ENCODE data around the gene PCNT. TPM values are rescaled to one million over a fixed set of nuclear protein-coding genes. Genes with fewer than 3 reads are reported as not detected.
"Not testable (repeated sequence)": the region's sequence is repeated elsewhere in the genome, so short reads cannot be mapped to it uniquely, and the experiment has no call there.

Gene PCNT
- total RNA-seq, 1 donor from 2014 or later: 15.9 TPM

- DNase-seq (ENCODE audit: low spot score): no peak
These were observed 124.2 kb downstream of the PCNT start for GRCh38 chr21:46448108-46448507.

GRCh38 chr21:46448855-46449254, 124.9 kb downstream of the PCNT start:
- not testable (repeated sequence) for DNase-seq (ENCODE audit: low spot score)

DNA sequence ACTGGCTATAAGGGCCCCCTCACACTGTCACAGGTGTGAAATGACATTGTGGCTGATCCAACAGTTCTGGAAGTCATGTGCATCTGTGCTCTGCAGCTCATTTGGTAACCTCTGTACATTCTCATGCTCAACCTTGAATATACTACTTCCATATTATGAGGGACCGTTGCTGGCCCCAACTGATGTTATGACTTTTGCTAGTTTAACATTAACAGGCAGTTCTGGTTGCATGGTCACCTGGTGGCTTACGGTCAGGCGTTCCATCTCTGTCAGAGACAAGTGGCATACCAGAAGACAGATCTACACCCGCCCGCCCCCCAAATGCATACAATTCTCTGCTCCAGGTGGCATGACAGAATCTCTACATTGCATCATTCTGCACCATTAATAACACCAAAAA, 128.8 kb downstream of the PCNT start:
- no peak for DNase-seq (ENCODE audit: low spot score)

- DNase-seq (ENCODE audit: low spot score): no peak
These were observed 130.2 kb downstream of the PCNT start for GRCh38 chr21:46454142-46454541.

DNA sequence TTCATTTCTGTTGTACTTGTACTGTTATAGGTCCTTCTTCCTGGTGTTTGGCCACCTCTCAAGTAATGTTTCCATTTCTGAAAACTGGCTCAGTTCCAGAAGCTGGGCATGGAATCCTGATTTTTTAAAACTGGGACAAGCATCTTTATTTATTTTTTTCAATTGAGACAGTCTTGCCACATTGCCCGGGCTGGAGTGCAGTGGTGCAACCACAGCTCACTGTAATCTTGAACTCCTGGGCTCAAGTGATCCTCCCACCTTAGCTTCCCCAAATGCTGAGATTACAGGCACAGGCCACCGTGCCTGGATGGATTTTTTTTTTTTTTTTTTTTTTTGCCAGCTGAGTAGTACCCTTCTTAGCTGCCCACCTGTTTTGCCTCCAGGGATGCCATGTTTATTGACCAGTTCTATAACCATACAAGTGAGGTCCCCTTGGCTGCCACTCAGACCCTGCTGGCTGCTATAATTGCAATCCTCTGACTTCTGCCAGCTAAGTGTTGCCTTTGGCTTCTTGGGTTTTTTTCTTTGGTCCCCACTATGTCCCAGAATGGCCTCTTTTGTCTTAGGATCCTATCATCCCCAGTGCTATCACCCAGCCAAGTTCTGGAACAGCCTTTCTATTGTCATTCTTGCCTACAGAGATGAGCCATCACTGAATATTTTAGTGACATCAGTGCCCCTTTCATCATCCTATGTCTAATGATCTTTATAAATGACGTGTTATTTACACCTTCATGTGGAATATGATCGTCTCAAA, 130.9 kb downstream of the PCNT start:
- no peak for DNase-seq (ENCODE audit: low spot score)

DNA sequence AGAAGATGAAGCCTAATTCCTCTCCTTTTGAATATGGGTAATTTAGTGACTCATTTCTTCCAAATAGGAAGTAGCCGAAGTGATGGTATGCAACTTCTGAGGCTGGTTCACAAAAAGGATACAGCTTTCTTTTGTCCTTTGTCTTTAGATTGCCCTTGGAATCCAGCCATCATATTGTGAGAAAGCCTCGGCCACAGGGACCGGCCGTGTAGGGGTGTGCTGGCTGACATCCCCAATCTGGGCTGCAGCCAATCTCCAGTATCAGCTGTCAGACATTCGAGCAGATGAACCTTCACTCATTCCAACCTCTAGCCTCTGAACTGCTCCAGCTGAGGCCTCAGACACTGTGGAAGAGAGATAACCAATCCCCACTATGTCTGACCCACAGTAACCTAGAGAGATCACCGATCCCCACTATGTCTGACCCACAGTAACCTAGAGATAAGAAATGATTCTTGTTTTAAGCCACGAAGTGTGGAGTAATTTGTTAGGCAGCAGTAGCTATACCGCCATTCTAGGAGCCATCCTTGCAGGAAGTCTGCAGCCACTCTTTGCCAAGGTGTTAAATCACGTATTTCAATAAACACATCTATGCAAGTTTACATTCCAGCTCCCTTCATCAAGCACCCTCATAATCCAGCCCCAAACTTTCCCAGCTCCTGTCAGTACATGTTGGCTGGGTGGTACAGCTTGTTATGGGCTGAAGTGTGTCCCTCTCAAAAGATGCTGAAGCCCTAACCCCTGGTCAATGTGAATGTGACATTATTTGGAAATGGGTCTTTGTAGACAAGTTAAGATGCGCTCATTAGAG, 131.8 kb downstream of the PCNT start:
- DNase-seq (ENCODE audit: low spot score): no peak

- no peak for DNase-seq (ENCODE audit: low spot score)
These were observed 132.8 kb downstream of the PCNT start for GRCh38 chr21:46456750-46457149.

DNA sequence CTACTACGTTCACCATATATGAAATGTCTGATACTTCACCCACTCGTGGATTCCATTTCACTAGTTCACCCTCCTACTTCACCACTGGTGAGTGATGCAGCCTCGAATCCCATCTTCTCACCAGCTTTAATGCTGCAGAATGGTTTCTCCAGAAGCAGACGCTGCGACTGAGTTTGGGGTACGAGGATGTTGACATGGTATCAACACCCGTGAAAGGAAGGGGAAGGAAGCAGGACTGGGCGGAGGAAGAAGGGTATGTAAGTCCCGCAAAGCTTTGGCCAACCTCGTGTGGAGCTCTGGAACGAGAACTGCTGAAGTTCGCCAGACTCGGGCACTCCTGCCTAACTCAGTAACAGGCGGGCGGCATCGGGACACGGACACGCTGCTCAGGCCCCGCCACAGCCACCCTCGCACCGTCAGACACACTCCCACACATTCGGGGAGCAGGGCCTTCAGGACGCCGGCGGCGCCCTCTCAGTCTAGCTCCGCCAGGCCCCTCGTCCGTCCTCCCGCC, 133.9 kb downstream of the PCNT start:
- peak; percentile 60 for DNase-seq (ENCODE audit: low spot score)

GRCh38 chr21:46458315-46459023, 134.5 kb downstream of the PCNT start, which contains the start of gene DIP2A:
Gene DIP2A, plus strand, starts transcription at chr21:46458891. Its CDS starts 241 bp downstream, at chr21:46459132.
- peak; percentile 98 for DNase-seq (ENCODE audit: low spot score)

DNA sequence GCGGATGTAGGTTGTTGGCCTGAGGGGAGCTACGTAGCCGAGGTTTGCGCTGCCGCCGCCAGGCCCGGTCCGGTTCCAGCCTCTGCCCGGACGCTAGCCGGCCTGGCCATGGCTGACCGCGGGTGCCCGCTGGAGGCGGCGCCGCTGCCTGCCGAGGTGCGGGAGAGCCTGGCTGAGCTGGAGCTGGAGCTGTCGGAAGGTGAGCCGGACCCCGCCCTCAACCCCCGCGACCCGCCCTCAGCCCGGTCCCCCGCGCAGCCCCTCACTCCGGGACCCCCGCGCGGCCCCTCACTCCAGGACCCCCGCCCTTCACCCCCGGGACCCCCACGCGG, 135.0 kb downstream of the PCNT start:
- no peak for DNase-seq (ENCODE audit: low spot score)

DNA sequence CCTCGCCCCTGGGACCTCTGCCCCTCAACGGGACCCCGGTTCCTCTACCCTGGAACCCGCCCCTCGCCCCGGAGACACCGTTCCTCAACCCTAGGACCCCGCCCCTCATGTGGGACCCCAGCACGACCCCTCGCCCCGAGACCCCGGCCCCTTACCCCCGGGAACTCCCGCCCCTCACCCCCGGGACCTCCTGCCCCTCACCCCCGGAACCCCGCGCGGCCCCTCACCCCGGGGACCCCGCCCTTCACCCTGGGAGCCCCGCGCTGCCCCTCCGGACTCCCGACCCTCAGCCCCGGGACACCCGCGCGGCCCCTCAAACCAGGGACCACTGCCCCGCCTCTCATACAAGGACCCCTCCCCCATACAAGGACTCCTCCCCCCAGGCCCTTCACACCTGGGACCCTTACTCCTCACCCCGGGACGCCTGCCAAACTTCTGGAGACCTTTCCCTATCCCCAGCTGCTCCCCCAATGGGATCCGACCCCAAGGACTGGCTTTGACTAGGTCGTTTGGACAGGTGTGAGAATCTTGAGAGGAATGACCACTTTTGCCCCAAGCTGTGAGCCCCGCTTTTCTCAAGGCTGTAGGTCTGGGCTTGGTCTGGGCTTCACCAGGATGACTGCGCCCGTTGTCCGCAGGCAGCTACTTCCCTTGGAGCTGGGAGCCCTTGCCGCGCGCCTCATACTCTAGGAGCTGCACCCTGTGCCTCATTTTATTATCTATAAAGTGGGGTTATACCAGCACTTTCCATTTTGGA, 135.6 kb downstream of the PCNT start:
- peak; percentile 40 for DNase-seq (ENCODE audit: low spot score)

- no peak for DNase-seq (ENCODE audit: low spot score)
These were observed 138.0 kb downstream of the PCNT start for GRCh38 chr21:46461909-46462308.

DNA sequence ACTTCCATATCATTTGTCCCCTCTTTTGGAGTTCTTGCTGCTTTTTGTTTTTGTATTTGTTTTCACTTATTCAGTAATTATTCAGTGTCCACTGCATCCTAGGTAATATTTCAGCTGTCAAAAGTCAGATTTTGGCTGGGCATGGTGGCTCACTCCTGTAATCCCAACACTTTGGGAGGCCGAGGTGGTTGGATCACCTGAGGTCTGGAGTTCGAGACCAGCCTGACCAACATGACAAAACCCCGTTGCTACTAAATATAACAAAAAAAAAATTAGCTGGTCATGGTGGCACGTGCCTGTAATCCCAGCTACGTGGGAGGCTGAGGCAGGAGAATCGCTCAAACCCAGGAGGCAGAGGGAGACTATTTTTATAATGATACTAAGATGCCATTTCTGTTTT, 141.2 kb downstream of the PCNT start:
- not testable (repeated sequence) for DNase-seq (ENCODE audit: low spot score)

DNA sequence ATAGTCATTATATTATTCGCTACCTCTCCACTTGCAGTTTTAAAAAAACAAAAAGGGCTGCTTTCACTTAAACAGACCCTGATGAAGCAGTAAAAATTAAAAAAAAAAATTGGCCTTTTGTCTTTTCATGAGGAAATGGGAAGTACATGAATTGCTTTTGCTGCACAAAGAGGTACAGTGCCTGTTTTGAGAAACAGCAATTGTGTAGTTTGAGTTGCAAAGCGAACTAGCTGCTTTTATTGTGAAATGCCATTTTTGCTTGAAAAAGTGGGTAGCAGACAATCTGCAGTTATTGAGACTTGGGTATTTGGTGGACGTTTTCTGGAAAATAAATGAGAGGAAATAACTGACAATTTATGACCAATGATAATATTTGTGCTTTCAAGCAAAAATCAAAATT, 141.7 kb downstream of the PCNT start:
- no peak for DNase-seq (ENCODE audit: low spot score)

- no peak for DNase-seq (ENCODE audit: low spot score)
These were observed 144.3 kb downstream of the PCNT start for GRCh38 chr21:46468108-46468774.

GRCh38 chr21:46469275-46469674, 145.3 kb downstream of the PCNT start:
- DNase-seq (ENCODE audit: low spot score): no peak

DNA sequence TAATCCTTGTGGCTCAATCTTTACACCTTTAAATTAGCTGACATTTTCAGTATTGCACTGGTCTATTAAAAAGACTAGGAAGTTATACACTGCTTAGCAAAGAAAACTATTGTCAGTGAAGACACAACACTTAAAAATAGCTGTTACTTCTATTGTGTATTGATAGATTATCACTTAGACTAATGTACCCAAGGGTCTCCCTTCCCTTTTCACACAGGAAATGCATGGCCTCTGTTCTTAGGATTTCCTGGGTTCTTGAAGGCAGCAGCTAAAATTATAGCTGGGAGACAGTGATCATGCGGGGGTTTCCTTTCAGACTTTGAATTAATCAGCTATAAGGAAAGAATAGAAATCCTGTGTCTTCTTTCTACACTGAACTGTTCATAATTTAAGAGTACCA, 147.6 kb downstream of the PCNT start:
- no peak for DNase-seq (ENCODE audit: low spot score)

GRCh38 chr21:46472246-46472645, 148.3 kb downstream of the PCNT start:
- DNase-seq (ENCODE audit: low spot score): no peak

DNA sequence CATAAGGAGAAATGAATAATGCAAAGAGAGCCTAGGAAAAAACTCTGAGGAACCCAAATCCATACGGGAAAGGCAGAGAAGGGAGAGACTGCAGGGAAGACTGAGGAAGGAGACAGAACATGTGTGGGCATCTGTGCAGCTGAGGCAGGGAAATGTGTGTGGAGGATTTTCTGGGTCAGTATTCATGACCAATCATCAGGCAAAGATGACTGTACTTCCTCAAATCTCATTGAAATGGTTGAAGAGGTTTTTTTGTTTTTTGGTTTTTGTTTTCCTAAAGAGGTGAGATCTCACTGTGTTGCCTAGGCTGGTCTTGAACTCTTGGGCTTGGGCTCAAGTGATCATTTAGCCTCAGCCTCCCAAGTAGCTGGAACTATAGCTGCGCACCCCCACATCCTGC, 150.4 kb downstream of the PCNT start:
- no peak for DNase-seq (ENCODE audit: low spot score)

DNA sequence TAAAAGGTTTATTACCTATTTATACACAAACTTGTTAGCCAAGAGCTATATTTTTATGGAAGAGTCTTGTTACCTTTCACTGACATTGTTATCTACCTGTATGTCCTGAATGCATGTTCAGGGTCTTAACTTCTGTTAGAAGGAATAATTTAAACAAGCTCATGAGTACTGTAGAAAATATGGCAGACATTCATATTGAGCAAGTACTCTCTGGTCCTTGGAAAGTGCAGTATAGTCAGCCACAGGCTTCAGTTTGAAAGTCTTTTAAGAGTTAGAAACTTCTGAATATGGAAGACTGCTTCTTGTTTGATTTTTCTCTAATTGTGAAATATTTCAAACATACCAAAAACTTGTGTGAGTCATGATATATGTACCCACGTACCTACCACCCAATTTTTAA, 151.3 kb downstream of the PCNT start:
- no peak for DNase-seq (ENCODE audit: low spot score)

- DNase-seq (ENCODE audit: low spot score): no peak
These were observed 153.8 kb downstream of the PCNT start for GRCh38 chr21:46477765-46478164.

Measured in umbilical cord (tissue), 2 donors.